ENCODE measurements around the gene SPAG7.

- TF ChIP-seq SIN3A (IDR thresholded peaks at IDR 0.05; ENCODE audit: borderline replicate concordance, insufficient read depth, low read depth, low read length) (no peak), CTCF (IDR thresholded peaks at IDR 0.05) (no peak)
Measured at GRCh38 chr17:4966844-4967538, 626 bp downstream of the SPAG7 start.

Data from Panc1 (cell line).